Measurements from ENCODE around the gene JCAD.
"Not testable (repeated sequence)": the region's sequence is repeated elsewhere in the genome, so short reads cannot be mapped to it uniquely, and the experiment has no call there.

The JCAD gene, protein sequence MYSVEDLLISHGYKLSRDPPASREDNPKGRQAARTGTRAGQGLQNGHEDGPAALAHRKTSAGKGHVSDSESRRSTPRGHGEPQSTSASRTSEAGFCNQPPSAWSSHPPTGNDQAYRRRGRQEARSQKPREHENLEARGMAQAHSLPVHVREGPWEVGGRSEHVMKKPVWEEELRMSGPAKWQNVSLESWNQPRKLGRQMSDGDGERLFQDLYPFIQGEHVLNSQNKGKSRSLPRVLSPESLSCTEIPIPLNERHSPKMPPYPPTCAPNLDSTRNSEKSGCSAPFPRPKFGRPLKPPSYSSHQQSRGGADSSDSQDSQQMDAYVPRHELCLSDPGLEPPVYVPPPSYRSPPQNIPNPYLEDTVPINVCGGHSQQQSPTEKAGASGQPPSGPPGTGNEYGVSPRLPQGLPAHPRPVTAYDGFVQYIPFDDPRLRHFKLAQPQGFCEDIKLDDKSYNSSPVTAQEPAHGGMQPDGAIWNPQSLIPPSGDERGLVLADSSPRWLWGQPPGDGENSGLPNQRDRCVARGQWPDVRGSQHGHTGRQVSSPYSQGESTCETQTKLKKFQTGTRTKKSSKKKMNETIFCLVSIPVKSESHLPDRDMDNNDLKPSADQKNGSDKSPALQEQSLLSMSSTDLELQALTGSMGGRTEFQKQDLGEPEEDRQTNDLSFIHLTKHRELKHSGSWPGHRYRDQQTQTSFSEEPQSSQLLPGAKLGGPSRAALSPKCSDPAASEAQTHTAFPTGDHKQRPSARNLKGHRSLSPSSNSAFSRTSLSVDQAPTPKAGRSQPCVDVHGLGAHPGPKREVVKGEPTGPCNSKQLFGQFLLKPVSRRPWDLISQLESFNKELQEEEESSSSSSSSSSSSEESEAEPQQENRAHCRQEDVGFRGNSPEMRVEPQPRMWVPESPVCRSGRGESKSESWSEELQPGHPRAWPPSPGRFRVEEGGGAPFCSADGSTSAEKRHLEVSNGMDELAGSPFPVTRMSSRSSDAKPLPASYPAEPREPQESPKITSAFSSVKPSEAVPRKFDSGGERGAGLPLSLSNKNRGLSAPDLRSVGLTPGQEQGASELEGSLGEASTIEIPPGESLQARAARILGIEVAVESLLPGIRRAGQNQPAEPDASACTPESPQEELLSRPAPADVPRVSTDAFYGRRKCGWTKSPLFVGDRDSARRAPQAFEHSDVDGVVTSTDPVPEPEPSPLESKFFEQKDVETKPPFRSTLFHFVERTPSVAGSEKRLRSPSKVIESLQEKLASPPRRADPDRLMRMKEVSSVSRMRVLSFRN (N-terminal part only)

GRCh38 chr10:30059209-30060107 lies at the start of gene JCAD:
Gene JCAD, minus strand, starts transcription at chr10:30059586. Its CDS starts 11,774 bp downstream, at chr10:30047812.
- peak; percentile 69 for DNase-seq

- DNase-seq: no peak
Measured at GRCh38 chr10:30106987-30107386, 47.6 kb upstream of the JCAD start.

DNA sequence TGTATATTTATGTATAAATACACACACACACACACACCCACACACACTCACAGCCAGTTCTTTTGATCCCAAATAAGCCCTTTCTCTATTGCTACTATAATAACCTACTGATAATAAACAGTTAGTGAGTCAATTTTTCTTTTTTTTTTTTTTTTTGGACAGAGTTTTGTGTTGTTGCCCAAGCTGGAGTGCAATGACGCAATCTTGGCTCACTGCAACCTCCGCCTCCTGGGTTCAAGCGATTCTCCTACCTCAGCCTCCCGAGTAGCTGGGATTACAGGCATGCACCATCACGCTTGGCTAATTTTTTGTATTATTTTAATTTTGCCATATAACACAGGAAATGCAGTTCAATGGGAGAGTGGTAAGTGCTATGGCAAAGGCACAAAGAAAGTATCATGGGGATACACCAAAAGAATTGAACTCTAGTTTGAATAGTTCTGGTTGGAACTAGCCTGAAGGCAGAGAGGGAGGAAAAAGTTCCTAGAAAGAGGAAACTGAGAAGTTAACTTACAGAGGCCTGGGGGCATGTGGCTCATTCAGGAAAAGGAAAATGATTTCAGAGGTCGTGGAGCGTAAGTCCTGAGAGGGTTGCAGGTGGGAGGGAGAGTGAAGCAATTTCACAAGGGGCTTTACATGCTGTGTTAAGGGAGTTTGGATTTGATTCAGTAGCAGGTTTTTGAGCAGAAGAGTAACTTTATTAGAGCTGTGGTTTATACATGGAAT lies 44.4 kb upstream of the JCAD start:
- no peak for DNase-seq

- DNase-seq: not testable (repeated sequence)
Measured at GRCh38 chr10:30099706-30100105, 40.3 kb upstream of the JCAD start.

DNA sequence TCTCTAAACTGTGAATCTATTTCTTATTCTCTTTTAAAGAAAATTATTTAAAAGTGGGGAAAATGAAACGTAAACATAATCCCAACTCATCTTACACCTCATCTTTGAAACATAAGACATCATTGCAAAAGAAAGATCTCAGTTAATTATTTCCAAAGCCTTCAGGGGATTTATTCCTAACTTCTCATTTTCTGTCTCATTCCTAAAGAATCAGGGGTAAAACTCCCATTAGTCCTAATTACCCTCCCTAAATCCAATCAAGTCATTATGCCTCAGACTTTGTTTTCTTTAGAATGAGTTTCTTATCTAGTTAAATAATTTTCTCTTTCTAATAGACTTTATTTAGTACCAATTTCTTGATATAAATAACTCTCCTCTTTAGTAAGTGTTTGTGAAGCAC lies 39.7 kb upstream of the JCAD start:
- no peak for DNase-seq

DNA sequence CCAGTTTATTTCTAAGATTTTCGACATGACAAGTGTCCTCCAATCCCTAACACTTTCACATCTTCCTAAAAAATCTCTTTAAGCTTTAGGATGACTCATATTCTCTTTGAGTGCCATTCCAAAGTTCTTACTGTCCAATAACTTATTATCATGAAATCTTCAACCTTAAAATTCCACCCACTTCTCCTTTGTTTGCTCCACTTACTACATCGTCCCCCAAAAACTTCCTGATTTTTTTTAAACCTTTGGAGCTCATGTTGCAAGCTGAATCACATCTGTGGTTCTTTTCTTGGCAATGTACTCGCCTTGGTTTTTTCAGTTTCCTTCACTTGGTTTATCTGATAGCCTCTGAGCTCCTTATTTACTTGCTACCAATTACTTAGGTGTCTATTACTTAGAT lies 39.2 kb upstream of the JCAD start:
- no peak for DNase-seq

- DNase-seq: no peak
Measured at GRCh38 chr10:30096564-30096963, 37.2 kb upstream of the JCAD start.

DNA sequence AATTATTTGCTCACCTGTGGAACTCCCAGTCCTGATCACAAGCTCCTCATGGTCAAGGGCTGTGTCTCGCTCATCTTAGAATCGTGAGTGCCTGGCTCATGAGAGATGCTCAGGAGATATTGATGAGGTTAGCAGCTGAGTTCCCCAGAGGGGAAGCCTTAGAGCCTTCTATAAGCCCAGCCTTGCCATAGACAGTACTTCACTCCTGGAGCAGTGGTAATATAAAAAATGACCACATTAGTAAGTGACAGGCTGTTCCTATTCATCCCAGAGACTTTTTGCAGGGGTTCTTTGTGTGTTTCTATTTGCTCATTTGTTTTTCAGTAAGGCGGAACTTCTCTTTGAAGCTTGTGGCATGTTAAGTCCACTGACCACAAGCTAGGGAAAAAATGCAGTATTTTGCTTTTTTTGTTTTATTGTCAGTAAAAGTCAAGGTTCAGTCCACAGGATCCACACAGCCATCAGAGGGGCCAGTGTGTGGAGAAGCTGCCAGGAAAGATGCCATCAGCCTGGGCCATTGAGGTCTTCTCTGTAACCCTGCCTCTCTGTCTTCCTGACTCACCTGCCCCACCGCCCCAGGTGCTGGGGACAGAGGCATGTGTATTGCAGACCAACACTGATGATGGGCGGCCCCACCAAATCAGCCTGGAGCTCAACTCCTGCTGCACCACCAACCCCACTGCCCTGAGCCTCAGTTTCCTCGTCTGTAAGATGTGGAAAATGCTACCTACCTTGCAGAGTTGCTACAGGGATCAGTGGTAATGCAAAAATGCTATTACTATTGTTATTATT lies 36.4 kb upstream of the JCAD start:
- no peak for DNase-seq

DNA sequence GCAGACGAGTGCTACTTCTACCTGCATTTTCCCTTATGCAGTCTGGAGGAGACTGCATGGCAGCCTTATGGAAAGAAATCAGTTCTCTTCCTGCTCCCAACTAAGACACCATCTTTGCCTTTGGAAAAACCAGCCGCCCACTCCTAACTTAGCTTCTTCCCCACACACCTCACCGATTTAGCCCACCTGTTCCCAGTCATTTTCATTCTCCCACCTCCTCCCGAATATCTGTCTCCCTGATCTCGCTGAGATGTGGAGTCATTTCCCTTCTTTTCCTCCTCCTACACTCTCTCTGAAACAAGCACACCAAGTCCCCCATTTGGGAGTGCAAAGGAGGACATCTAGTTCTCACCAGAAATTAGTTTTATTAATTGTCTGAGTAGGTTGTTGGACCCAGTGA lies 35.2 kb upstream of the JCAD start:
- DNase-seq: no peak

GRCh38 chr10:30093303-30093950 lies 34.0 kb upstream of the JCAD start:
- no peak for DNase-seq

GRCh38 chr10:30092151-30092790 lies 32.9 kb upstream of the JCAD start:
- DNase-seq: no peak

GRCh38 chr10:30091136-30091535 lies 31.8 kb upstream of the JCAD start:
- no peak for DNase-seq

DNA sequence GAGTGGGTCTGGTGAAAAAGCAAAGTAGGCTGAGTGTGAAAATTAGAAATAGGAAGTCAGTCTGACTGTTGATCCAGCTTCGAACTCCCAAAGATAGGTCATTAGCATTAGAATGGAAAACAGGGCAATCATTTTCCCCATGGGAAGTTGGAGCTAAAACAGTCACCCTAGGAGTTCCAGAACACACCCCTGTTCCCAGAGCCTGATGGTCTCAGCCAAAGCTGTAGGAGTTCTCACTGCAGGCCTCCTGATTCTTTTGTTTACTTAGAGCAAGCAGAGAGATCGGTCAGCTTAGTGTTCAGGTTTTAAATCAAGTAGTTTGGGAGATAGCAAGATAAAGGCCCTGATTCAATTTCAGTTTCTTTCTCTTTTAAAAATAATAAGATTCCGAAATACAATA lies 28.8 kb upstream of the JCAD start:
- DNase-seq: no peak

DNA sequence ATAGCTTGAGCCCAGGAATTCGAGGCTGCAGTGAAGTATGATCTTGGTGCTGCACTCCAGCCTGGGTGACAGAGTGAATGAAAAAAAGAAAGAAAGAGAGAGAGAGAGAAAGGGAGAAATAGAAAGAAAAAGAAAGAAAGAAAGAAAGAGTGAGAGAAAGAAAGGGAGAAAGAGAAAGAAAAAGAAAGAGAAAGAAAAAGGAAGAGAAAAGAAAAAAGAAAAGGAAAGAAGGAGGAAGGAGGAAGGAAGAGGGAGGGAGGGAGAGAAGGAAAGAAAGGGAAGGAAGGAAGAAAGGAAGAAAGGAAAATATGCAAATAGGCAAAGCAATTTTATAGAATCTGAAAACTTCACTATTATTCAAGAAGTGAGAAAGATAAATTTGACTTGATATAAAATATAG lies 24.5 kb upstream of the JCAD start:
- no peak for DNase-seq

GRCh38 chr10:30081182-30081581 lies 21.8 kb upstream of the JCAD start:
- no peak for DNase-seq

- no peak for DNase-seq
Measured at GRCh38 chr10:30080161-30080560, 20.8 kb upstream of the JCAD start.

GRCh38 chr10:30079408-30079807 lies 20.0 kb upstream of the JCAD start:
- DNase-seq: no peak

GRCh38 chr10:30075481-30075880 lies 16.1 kb upstream of the JCAD start:
- DNase-seq: no peak

DNA sequence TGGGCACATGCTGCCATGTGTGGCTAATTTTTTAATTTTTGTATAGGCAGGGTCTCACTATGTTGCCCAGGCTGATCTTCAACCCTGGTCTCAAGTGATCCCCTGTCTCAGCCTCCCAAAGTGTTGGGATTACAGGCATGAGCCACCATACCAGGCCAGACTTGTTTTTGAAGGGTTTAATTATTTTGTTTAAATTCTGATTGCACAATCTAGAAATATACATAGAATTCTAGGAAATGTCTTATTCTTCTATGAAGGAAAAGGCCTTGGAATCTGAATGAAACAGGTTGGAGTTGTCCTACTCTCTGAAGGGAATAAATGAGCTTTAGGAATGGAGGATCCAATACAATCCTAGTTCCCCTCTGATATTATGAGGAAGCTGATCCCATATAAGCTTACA lies 15.5 kb upstream of the JCAD start:
- DNase-seq: no peak

Measured in CD4-positive, alpha-beta T cell treated with Interleukin-17A for 4 hours (primary cell).